NCI-H69 (cell line): ENCODE data around the gene PLEKHG4B.
"Not testable (repeated sequence)": the region's sequence is repeated elsewhere in the genome, so short reads cannot be mapped to it uniquely, and the experiment has no call there.

Experiments used
- DNase-seq: peaks from one replicate; lab custom pipeline; 2025; lab: John Stamatoyannopoulos, UW

PLEKHG4B gene

GRCh38 chr5:93221-93980 lies 1.4 kb downstream of the PLEKHG4B start:
- no peak for DNase-seq

- DNase-seq: no peak
Observed at GRCh38 chr5:94113-94892, 2.3 kb downstream of the PLEKHG4B start.

- no peak for DNase-seq
Observed at GRCh38 chr5:95241-95980, 3.4 kb downstream of the PLEKHG4B start.

- DNase-seq: no peak
Observed at GRCh38 chr5:96976-97660, 5.2 kb downstream of the PLEKHG4B start.

GRCh38 chr5:99815-100214 lies 7.8 kb downstream of the PLEKHG4B start:
- DNase-seq: peak; percentile 54

- peak; percentile 15 for DNase-seq
Observed at GRCh38 chr5:102411-103043, 10.6 kb downstream of the PLEKHG4B start.

GRCh38 chr5:104106-104505 lies 12.1 kb downstream of the PLEKHG4B start:
- DNase-seq: not testable (repeated sequence)

- DNase-seq: no peak
Observed at GRCh38 chr5:104778-105296, 12.9 kb downstream of the PLEKHG4B start.

- no peak for DNase-seq
Observed at GRCh38 chr5:105504-106070, 13.6 kb downstream of the PLEKHG4B start.

GRCh38 chr5:106587-106986 lies 14.6 kb downstream of the PLEKHG4B start:
- peak; percentile 6 for DNase-seq

- DNase-seq: no peak
Observed at GRCh38 chr5:107526-107925, 15.6 kb downstream of the PLEKHG4B start.

GRCh38 chr5:109826-110225 lies 17.9 kb downstream of the PLEKHG4B start:
- DNase-seq: no peak

GRCh38 chr5:110270-110888 lies 18.4 kb downstream of the PLEKHG4B start:
- DNase-seq: no peak

GRCh38 chr5:111171-111570 lies 19.2 kb downstream of the PLEKHG4B start:
- no peak for DNase-seq

- DNase-seq: no peak
Observed at GRCh38 chr5:119486-120097, 27.6 kb downstream of the PLEKHG4B start.

GRCh38 chr5:121432-121831 lies 29.5 kb downstream of the PLEKHG4B start:
- DNase-seq: no peak

- no peak for DNase-seq
Observed at GRCh38 chr5:125815-126214, 33.8 kb downstream of the PLEKHG4B start.

GRCh38 chr5:126806-127205 lies 34.8 kb downstream of the PLEKHG4B start:
- DNase-seq: no peak

- DNase-seq: no peak
Observed at GRCh38 chr5:127886-128285, 35.9 kb downstream of the PLEKHG4B start.

- DNase-seq: no peak
Observed at GRCh38 chr5:128446-128845, 36.5 kb downstream of the PLEKHG4B start.
